ENCODE data around the gene TIMP2. TPM values are rescaled to one million over a fixed set of nuclear protein-coding genes. Genes with fewer than 3 reads are reported as not detected.
A peak's percentile ranks its signal among the peaks of the same experiment; 100 is the strongest.

TIMP2 gene
- polyA plus RNA-seq, 2 of the 4 experiments (the other 2 are of a cell fraction) = 68.1 to 166 TPM

- ChIA-PET CTCF (interaction anchor here (0.9 to 2.5 kb wide), 2 partner anchors 14 to 25 kb away, joined by 3 to 14 read pairs; no protein-coding TSS in a partner anchor), POLR2A (no interaction called here)
- FAIRE-seq = no peak
- Histone ChIP-seq H3K9me3 (no peaks in the 10 kb centered on the region), H3K4me2 (no peak overlapping the region), H3K4me1 (no peaks in the 10 kb centered on the region), H3K4me3 (no peak overlapping the region), H3K27ac (no peak overlapping the region)
- ATAC-seq = no peak
- 88% methylated on average over 7 of the region's 7 CpGs for WGBS (ENCODE audit: missing lambda C conversion rate)
- TF ChIP-seq KDM1A (IDR thresholded peaks at IDR 0.05; ENCODE audit: low read depth) (no peak), HDAC2 (IDR thresholded peaks at IDR 0.05) (no peak), FOSB (CRISPR knock-in tag; IDR thresholded peaks at IDR 0.05) (no peak)
- no peak for DNase-seq (ENCODE audit: low read depth in 1 of 2, low spot score in 1 of 2)
These were observed 100.9 kb downstream of the TIMP2 start for GRCh38 chr17:78824240-78824639.

GRCh38 chr17:78823282-78824046, 101.7 kb downstream of the TIMP2 start:
- FAIRE-seq (no peak), ATAC-seq (no peak), DNase-seq (ENCODE audit: low read depth in 1 of 2, low spot score in 1 of 2) (no peak)
- ChIA-PET CTCF (interaction anchor here (0.6 to 2.5 kb wide), 11 partner anchors 8 to 712 kb away, joined by 3 to 14 read pairs (median 3); no protein-coding TSS in a partner anchor), POLR2A (no interaction called here)
- Histone ChIP-seq H3K27ac (no peak overlapping the region), H3K4me2 (no peak overlapping the region), H3K4me1 (no peaks in the 10 kb centered on the region), H3K4me3 (no peak overlapping the region), H3K9me3 (no peaks in the 10 kb centered on the region)
- TF ChIP-seq HMGXB4 (CRISPR knock-in tag; IDR thresholded peaks at IDR 0.05; ENCODE audit: borderline replicate concordance) = no peak
- TF ChIP-seq FOSB (CRISPR knock-in tag; IDR thresholded peaks at IDR 0.05) = no peak
- no peak for TF ChIP-seq ZNF302 (CRISPR knock-in tag; IDR thresholded peaks at IDR 0.05)
- 93% methylated on average over 14 of the region's 14 CpGs for WGBS (ENCODE audit: missing lambda C conversion rate)

GRCh38 chr17:78822552-78822951, 102.6 kb downstream of the TIMP2 start:
- TF ChIP-seq KDM1A (IDR thresholded peaks at IDR 0.05; ENCODE audit: low read depth) (no peak), ZNF302 (CRISPR knock-in tag; IDR thresholded peaks at IDR 0.05) (no peak), HMGXB4 (CRISPR knock-in tag; IDR thresholded peaks at IDR 0.05; ENCODE audit: borderline replicate concordance) (no peak), JUNB (IDR thresholded peaks at IDR 0.05) (no peak)
- POLR2A ChIA-PET = no interaction called here
- DNase-seq (ENCODE audit: low read depth in 1 of 2, low spot score in 1 of 2) = no peak
- FAIRE-seq = no peak
- peak in 1 of 2 experiments; percentile 9; a peak in 2 of 6 replicates for ATAC-seq
- CTCF ChIA-PET = interaction anchor here (0.6 to 2.5 kb wide), 13 partner anchors 9 to 711 kb away, joined by 3 to 14 read pairs (median 3); no protein-coding TSS in a partner anchor
- H3K4me1 ChIP-seq = no peaks in the 10 kb centered on the region
- H3K27ac ChIP-seq = no peak overlapping the region
- 94% methylated on average over 14 of the region's 14 CpGs for WGBS (ENCODE audit: missing lambda C conversion rate)
- no peak overlapping the region for H3K4me3 ChIP-seq
- H3K9me3 ChIP-seq = no peaks in the 10 kb centered on the region
- H3K4me2 ChIP-seq = no peak overlapping the region

- H3K4me2 ChIP-seq = no peak overlapping the region
- CTCF ChIA-PET = interaction anchor here (0.6 to 2.5 kb wide), 9 partner anchors 9 to 194 kb away, joined by 3 to 14 read pairs (median 3); no protein-coding TSS in a partner anchor
These were observed 103.2 kb downstream of the TIMP2 start for GRCh38 chr17:78821961-78822360.

More at GRCh38 chr17:78821961-78822360, 103.2 kb downstream of the TIMP2 start:
- ATAC-seq = no peak
- no peak for DNase-seq (ENCODE audit: low read depth in 1 of 2, low spot score in 1 of 2)
- FAIRE-seq = no peak
- Histone ChIP-seq H3K4me1 (no peaks in the 10 kb centered on the region), H3K4me3 (no peak overlapping the region), H3K9me3 (no peaks in the 10 kb centered on the region), H3K27ac (no peak overlapping the region)
- POLR2A ChIA-PET = no interaction called here
- no peak for TF ChIP-seq CHD4 (IDR thresholded peaks at IDR 0.05; ENCODE audit: borderline replicate concordance)
- TF ChIP-seq MAZ (IDR thresholded peaks at IDR 0.05; ENCODE audit: borderline replicate concordance, low read depth, low read length) = no peak
- TF ChIP-seq TP53 (CRISPR knock-in tag; IDR thresholded peaks at IDR 0.05) = no peak
- 0 out of 2 replicates have a peak, but pooled peaks have one; percentile 40 for TF ChIP-seq POLR2AphosphoS2 (conservative IDR thresholded peaks at IDR 0.05; ENCODE audit: low read length)
- TF ChIP-seq ZC3H11A (IDR thresholded peaks at IDR 0.05) = no peak
- TF ChIP-seq PHF8 (IDR thresholded peaks at IDR 0.05; ENCODE audit: borderline replicate concordance, low read depth) = no peak
- TF ChIP-seq REST (IDR thresholded peaks at IDR 0.05) = no peak
- TF ChIP-seq EP300 (IDR thresholded peaks at IDR 0.05) = no peak
- 92% methylated on average over 8 of the region's 8 CpGs for WGBS (ENCODE audit: missing lambda C conversion rate)
